Renal cortical epithelial cell (primary cell): ENCODE results near the gene RFX3. TPM values are rescaled to one million over a fixed set of nuclear protein-coding genes. Genes with fewer than 3 reads are reported as not detected.
A peak's percentile ranks its signal among the peaks of the same experiment; 100 is the strongest.
"Not testable (repeated sequence)": the region's sequence is repeated elsewhere in the genome, so short reads cannot be mapped to it uniquely, and the experiment has no call there.

ENCODE experiments used
- DNase-seq: peaks from one replicate; pipeline ENCODE4 v3.0.0-alpha.2; 2011; ENCODE audit warnings: low read depth
- total RNA-seq: library from RNA; depleted of rRNA; stranded (reverse); fragments of >200 nt; gene quantifications from 2 replicates; pipeline ENCODE4 v1.2.3, GENCODE V29; 2014

The RFX3 gene
- total RNA-seq, 1 donor from 2014 or later: 10.8 TPM

- no peak for DNase-seq
Observed at GRCh38 chr9:3359048-3359692, 166.6 kb downstream of the RFX3 start.

GRCh38 chr9:3348169-3348568 is 177.6 kb downstream of the RFX3 start:
- no peak for DNase-seq

- DNase-seq: no peak
Observed at GRCh38 chr9:3346549-3346948, 179.3 kb downstream of the RFX3 start.

GRCh38 chr9:3343671-3344070 is 182.1 kb downstream of the RFX3 start:
- peak; percentile 13 for DNase-seq

GRCh38 chr9:3342159-3342777 is 183.5 kb downstream of the RFX3 start:
- DNase-seq: peak; percentile 4

- DNase-seq: peak; percentile 70
Observed at GRCh38 chr9:3337515-3338225, 188.1 kb downstream of the RFX3 start.

- DNase-seq: no peak
Observed at GRCh38 chr9:3336951-3337350, 188.8 kb downstream of the RFX3 start.

- no peak for DNase-seq
Observed at GRCh38 chr9:3332802-3333201, 193.0 kb downstream of the RFX3 start.

- DNase-seq: peak; percentile 16
Observed at GRCh38 chr9:3331801-3332200, 194.0 kb downstream of the RFX3 start.

GRCh38 chr9:3330792-3331420 is 194.9 kb downstream of the RFX3 start:
- peak; percentile 60 for DNase-seq

- DNase-seq: no peak
Observed at GRCh38 chr9:3329361-3329760, 196.4 kb downstream of the RFX3 start.

- DNase-seq: no peak
Observed at GRCh38 chr9:3323714-3324113, 202.1 kb downstream of the RFX3 start.

- DNase-seq: no peak
Observed at GRCh38 chr9:3321186-3321585, 204.6 kb downstream of the RFX3 start.

- not testable (repeated sequence) for DNase-seq
Observed at GRCh38 chr9:3312595-3312994, 213.2 kb downstream of the RFX3 start.

GRCh38 chr9:3308609-3309008 is 217.2 kb downstream of the RFX3 start:
- DNase-seq: no peak

- not testable (repeated sequence) for DNase-seq
Observed at GRCh38 chr9:3304388-3304787, 221.4 kb downstream of the RFX3 start.

GRCh38 chr9:3299872-3300271 is 225.9 kb downstream of the RFX3 start:
- DNase-seq: no peak

- DNase-seq: no peak
Observed at GRCh38 chr9:3296536-3296935, 229.3 kb downstream of the RFX3 start.

- no peak for DNase-seq
Observed at GRCh38 chr9:3292311-3292710, 233.5 kb downstream of the RFX3 start.

GRCh38 chr9:3290231-3290840 is 235.5 kb downstream of the RFX3 start:
- no peak for DNase-seq

GRCh38 chr9:3288686-3289085 is 237.1 kb downstream of the RFX3 start:
- DNase-seq: no peak
